IMR-90 (cell line): Measurements from ENCODE around the gene PDXDC1.

Source experiments
- BHLHE40 ChIP-seq: fragments of 150-350 bp; IDR thresholded peaks from 2 replicates; pipeline ENCODE4 v1.6.1; 2016; ENCODE audit warnings: mild to moderate bottlenecking, low read depth, low read length
- CEBPB ChIP-seq: IDR thresholded peaks from 2 replicates; pipeline ENCODE4 v1.6.1; 2012; ENCODE audit warnings: low read depth, low read length, improper control_type of control experiment
- MAFK ChIP-seq: IDR thresholded peaks from 2 replicates; pipeline ENCODE4 v1.6.1; 2012; ENCODE audit warnings: low read depth, low read length, improper control_type of control experiment
- MAZ ChIP-seq: IDR thresholded peaks from 2 replicates; pipeline ENCODE4 v1.6.1; 2012; ENCODE audit warnings: low read depth, mild to moderate bottlenecking, low read length, improper control_type of control experiment, moderate library complexity, borderline replicate concordance
- MXI1 ChIP-seq: IDR thresholded peaks from 2 replicates; pipeline ENCODE4 v1.6.1; 2012; ENCODE audit warnings: low read depth, mild to moderate bottlenecking, low read length, moderate library complexity, borderline replicate concordance
- POLR2A ChIP-seq: IDR thresholded peaks from 2 replicates; pipeline ENCODE4 v1.6.1; 2012; ENCODE audit warnings: mild to moderate bottlenecking, low read depth, low read length
- RAD21 ChIP-seq: IDR thresholded peaks from 2 replicates; pipeline ENCODE4 v1.6.1; 2012; ENCODE audit warnings: low read length, improper control_type of control experiment
- RFX5 ChIP-seq: IDR thresholded peaks from 2 replicates; pipeline ENCODE4 v1.8.0; 2012; ENCODE audit warnings: low read depth, mild to moderate bottlenecking, low read length, moderate library complexity
- SMC3 ChIP-seq: fragments of 150-350 bp; IDR thresholded peaks from 2 replicates; pipeline ENCODE4 v1.6.1; 2016; ENCODE audit warnings: low read depth, mild to moderate bottlenecking, antibody characterized with exemption, low read length, moderate library complexity
- TF ChIP-seq, protein P1 (sequence below): conservative IDR thresholded peaks from 2 replicates; pipeline ENCODE4 v1.5.1; 2012; ENCODE audit warnings: mild to moderate bottlenecking, low read depth, low read length, improper control_type of control experiment
- TF ChIP-seq, protein P2 (sequence below): fragments of 150-350 bp; IDR thresholded peaks from 2 replicates; pipeline ENCODE4 v1.6.1; 2016; ENCODE audit warnings: low read depth, mild to moderate bottlenecking, low read length, moderate library complexity, borderline replicate concordance

DNA sequence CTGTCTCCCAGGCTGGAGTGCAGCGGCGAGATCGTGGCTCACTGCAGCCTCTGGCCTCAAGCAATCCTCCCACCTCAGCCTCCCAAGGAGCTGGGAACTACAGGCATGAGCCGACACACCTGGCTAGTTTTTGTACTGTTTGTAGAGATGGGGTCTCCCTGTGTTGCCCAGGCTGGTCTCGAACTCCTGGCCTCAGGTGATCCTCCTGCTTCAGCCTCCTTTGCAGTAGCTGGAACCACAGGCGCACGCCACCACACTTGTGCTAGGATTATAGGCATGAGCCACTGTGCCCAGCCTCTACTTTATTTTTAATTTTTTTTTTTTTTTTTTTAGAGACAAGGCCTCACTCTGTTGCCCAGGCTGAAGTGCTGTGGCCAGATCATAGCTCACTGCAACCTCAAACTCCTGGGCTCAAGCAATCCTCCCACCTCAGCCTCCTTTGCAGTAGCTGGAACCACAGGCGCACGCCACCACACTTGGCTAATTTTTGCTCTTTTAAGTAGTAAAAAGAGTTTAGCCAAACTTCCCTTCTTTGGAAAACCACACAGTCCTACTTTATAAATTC, 76.6 kb downstream of the PDXDC1 start:
- TF ChIP-seq POLR2A (no peak), MAZ (no peak), CEBPB (no peak), RAD21 (no peak), MAFK (no peak), MXI1 (no peak), RFX5 (no peak), BHLHE40 (no peak), SMC3 (no peak)
- TF ChIP-seq, protein P1, sequence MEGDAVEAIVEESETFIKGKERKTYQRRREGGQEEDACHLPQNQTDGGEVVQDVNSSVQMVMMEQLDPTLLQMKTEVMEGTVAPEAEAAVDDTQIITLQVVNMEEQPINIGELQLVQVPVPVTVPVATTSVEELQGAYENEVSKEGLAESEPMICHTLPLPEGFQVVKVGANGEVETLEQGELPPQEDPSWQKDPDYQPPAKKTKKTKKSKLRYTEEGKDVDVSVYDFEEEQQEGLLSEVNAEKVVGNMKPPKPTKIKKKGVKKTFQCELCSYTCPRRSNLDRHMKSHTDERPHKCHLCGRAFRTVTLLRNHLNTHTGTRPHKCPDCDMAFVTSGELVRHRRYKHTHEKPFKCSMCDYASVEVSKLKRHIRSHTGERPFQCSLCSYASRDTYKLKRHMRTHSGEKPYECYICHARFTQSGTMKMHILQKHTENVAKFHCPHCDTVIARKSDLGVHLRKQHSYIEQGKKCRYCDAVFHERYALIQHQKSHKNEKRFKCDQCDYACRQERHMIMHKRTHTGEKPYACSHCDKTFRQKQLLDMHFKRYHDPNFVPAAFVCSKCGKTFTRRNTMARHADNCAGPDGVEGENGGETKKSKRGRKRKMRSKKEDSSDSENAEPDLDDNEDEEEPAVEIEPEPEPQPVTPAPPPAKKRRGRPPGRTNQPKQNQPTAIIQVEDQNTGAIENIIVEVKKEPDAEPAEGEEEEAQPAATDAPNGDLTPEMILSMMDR, result no peak
- TF ChIP-seq, protein P2, sequence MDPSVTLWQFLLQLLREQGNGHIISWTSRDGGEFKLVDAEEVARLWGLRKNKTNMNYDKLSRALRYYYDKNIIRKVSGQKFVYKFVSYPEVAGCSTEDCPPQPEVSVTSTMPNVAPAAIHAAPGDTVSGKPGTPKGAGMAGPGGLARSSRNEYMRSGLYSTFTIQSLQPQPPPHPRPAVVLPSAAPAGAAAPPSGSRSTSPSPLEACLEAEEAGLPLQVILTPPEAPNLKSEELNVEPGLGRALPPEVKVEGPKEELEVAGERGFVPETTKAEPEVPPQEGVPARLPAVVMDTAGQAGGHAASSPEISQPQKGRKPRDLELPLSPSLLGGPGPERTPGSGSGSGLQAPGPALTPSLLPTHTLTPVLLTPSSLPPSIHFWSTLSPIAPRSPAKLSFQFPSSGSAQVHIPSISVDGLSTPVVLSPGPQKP, result no peak
